ENCODE data around the gene CUEDC1. TPM values are rescaled to one million over a fixed set of nuclear protein-coding genes. Genes with fewer than 3 reads are reported as not detected.

Gene CUEDC1
- total RNA-seq, 1 experiment from 2014 or later = 53.5 TPM

DNA sequence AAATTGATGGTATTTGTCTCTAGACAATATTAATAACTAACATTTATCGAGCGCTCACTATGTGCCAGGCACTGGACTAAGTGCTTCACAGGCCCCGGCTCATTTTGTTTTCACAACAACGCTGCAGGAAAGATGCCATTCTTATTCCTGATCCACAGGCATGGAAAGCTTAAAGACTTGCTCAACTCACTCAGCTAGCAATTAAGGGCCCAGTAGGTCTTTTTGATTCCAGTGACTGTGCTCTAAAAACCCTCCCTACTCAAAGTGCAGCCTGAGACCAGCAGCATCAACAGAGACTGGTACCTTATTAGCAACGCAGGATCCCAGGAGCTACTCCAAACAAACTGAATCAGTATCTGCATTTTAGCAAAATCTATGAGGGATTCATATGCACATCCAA lies 35.3 kb downstream of the CUEDC1 start:
- Histone ChIP-seq H3K36me3 (ENCODE audit: insufficient read depth, low read length, poor library complexity, severe bottlenecking) (no peaks in the 10 kb centered on the region), H3K4me3 (ENCODE audit: low read depth, low read length, poor library complexity, severe bottlenecking) (no peak overlapping the region), H3K27me3 (replicated peaks; ENCODE audit: insufficient read depth, low read depth, low read length, poor library complexity) (no peaks in the 10 kb centered on the region), H3K4me1 (ENCODE audit: insufficient read depth, low read length, poor library complexity, severe bottlenecking) (peaks cover 50% of the 10 kb centered on the region), H3K9me3 (ENCODE audit: low read depth, low read length, poor library complexity, severe bottlenecking) (no peaks in the 10 kb centered on the region), H3K27ac (ENCODE audit: low read depth, low read length, poor library complexity, severe bottlenecking) (no peak overlapping the region)
- BruUV-seq (replicated peaks) = no TSS peak
- DNase-seq (ENCODE audit: low spot score) = no peak
- TF ChIP-seq, protein P1, sequence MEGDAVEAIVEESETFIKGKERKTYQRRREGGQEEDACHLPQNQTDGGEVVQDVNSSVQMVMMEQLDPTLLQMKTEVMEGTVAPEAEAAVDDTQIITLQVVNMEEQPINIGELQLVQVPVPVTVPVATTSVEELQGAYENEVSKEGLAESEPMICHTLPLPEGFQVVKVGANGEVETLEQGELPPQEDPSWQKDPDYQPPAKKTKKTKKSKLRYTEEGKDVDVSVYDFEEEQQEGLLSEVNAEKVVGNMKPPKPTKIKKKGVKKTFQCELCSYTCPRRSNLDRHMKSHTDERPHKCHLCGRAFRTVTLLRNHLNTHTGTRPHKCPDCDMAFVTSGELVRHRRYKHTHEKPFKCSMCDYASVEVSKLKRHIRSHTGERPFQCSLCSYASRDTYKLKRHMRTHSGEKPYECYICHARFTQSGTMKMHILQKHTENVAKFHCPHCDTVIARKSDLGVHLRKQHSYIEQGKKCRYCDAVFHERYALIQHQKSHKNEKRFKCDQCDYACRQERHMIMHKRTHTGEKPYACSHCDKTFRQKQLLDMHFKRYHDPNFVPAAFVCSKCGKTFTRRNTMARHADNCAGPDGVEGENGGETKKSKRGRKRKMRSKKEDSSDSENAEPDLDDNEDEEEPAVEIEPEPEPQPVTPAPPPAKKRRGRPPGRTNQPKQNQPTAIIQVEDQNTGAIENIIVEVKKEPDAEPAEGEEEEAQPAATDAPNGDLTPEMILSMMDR (conservative IDR thresholded peaks at IDR 0.05; ENCODE audit: low read depth, low read length) = no peak
- TF ChIP-seq EZH2 (IDR thresholded peaks at IDR 0.05; ENCODE audit: borderline replicate concordance, low read depth, low read length, poor library complexity, severe bottlenecking) = no peak
- CTCF ChIA-PET = no interaction called here
- POLR2A ChIA-PET (ENCODE audit: low non-redundant PET) = no interaction called here
- intact Hi-C loops (cut with micrococcal nuclease; ENCODE audit: unreplicated experiment) = no loop called here

DNA sequence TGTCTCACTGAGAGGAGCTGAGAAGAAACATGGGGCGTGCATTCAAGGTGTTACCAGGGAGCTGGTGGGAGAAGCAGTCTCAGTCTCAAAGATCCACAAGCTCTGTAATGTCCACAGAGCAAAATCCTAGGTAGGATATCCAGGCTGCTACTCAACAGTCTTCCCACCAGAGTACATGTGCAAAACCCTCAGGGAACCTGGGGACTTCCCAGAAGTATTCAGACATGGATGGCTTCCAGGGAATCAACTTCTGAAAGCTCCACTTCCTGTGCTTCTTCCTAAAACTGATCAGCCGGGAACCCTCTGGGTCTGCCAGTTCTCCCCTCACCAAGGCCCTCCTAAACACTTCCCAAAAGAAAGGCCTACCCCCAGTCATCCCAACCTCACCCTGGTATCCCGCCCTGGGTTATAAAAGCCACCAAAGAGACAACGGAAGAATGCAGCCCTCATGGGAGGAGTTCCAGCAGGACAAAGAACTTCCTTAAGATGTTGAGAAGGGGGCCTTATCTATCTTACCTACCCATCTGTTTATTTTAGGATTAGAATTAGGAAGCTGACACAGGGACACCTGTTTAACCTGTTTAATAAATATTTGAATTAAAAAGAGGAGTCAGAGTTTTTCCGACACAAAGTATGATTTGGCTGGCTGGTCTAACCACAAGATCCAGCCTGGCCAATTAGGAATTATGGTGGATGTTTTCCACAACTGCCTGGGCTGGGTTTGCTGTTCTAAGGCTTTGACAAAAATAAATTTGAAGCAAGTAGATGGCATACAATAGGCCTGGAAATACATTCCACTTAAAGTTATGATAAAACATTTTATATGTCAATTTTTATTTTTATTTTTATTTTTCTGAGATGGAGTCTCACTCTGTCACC lies 37.0 kb downstream of the CUEDC1 start:
- H3K4me1 ChIP-seq (ENCODE audit: insufficient read depth, low read length, poor library complexity, severe bottlenecking) = peaks cover 48% of the 10 kb centered on the region
- ChIA-PET POLR2A (ENCODE audit: low non-redundant PET) (no interaction called here), CTCF (interaction anchor here (0.5 kb wide), 1 partner anchor 14 kb away, joined by 7 read pairs; no protein-coding TSS in a partner anchor)
- H3K4me3 ChIP-seq (ENCODE audit: low read depth, low read length, poor library complexity, severe bottlenecking) = no peak overlapping the region
- intact Hi-C loops (cut with micrococcal nuclease; ENCODE audit: unreplicated experiment) = no loop called here
- H3K27me3 ChIP-seq (replicated peaks; ENCODE audit: insufficient read depth, low read depth, low read length, poor library complexity) = no peaks in the 10 kb centered on the region
- no peak for DNase-seq (ENCODE audit: low spot score)
- no peaks in the 10 kb centered on the region for H3K9me3 ChIP-seq (ENCODE audit: low read depth, low read length, poor library complexity, severe bottlenecking)
- no peaks in the 10 kb centered on the region for H3K36me3 ChIP-seq (ENCODE audit: insufficient read depth, low read length, poor library complexity, severe bottlenecking)
- no peak overlapping the region for H3K27ac ChIP-seq (ENCODE audit: low read depth, low read length, poor library complexity, severe bottlenecking)
- TF ChIP-seq, protein P1 (conservative IDR thresholded peaks at IDR 0.05; ENCODE audit: low read depth, low read length) = no peak
- TF ChIP-seq EZH2 (IDR thresholded peaks at IDR 0.05; ENCODE audit: borderline replicate concordance, low read depth, low read length, poor library complexity, severe bottlenecking) = no peak
- no TSS peak for BruUV-seq (replicated peaks)

DNA sequence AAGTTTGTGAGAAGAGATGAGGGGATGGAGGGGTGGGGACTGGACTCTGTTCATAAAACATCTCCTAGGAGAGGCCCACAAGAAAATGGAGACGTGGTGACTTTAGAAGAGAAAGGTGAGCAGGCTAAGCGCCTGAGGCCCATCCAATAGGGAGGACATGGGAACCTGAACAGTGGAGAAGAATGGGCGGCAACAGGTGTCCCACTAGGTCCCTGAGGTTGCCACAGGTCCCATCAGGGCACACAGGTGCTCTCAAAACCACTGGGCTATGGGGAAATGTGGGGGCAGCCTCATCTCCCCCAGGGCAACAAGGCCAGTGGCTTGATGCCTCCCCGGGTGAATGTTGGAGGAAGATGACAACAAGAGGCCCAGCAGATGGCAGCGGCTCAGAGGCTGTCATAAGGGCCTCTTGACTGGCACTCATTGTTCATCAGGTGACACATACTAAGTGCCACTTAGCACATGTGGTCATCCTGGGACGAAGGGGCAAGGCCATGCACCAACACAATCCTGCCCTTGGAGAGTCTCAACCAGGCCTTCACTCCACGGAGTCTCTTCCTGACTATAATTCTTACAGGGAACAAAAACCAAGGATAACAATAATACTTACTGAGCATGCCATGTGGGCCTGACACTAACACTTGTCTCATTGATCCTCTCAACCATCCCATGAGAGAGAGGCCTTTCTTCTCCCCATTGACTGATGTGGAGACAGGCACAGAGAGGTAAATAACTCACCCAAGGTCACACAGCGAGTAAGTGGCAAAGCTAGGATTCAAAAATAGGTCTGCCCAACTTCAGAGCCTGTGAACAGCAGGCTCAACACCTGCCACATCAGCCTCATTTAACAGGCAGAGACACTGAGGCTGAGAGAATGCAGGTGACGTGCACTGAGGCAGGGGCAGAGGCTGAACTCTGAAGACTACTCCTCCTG lies 38.0 kb downstream of the CUEDC1 start:
- peak overlapping the region; percentile 24 for H3K27ac ChIP-seq (ENCODE audit: low read depth, low read length, poor library complexity, severe bottlenecking)
- peaks cover 53% of the 10 kb centered on the region for H3K4me1 ChIP-seq (ENCODE audit: insufficient read depth, low read length, poor library complexity, severe bottlenecking)
- H3K36me3 ChIP-seq (ENCODE audit: insufficient read depth, low read length, poor library complexity, severe bottlenecking) = no peaks in the 10 kb centered on the region
- POLR2A ChIA-PET (ENCODE audit: low non-redundant PET) = no interaction called here
- intact Hi-C loops (cut with micrococcal nuclease; ENCODE audit: unreplicated experiment) = no loop called here
- CTCF ChIA-PET = no interaction called here
- no peaks in the 10 kb centered on the region for H3K9me3 ChIP-seq (ENCODE audit: low read depth, low read length, poor library complexity, severe bottlenecking)
- BruUV-seq (replicated peaks) = no TSS peak
- DNase-seq (ENCODE audit: low spot score) = no peak
- TF ChIP-seq, protein P1 (conservative IDR thresholded peaks at IDR 0.05; ENCODE audit: low read depth, low read length) = peak; percentile 42
- TF ChIP-seq EZH2 (IDR thresholded peaks at IDR 0.05; ENCODE audit: borderline replicate concordance, low read depth, low read length, poor library complexity, severe bottlenecking) = no peak
- H3K4me3 ChIP-seq (ENCODE audit: low read depth, low read length, poor library complexity, severe bottlenecking) = no peak overlapping the region
- no peaks in the 10 kb centered on the region for H3K27me3 ChIP-seq (replicated peaks; ENCODE audit: insufficient read depth, low read depth, low read length, poor library complexity)
